Measurements from ENCODE around the gene EDN2. TPM values are rescaled to one million over a fixed set of nuclear protein-coding genes. Genes with fewer than 3 reads are reported as not detected.

The EDN2 gene
- total RNA-seq, 2 donors from 2014 or later = 0.78 TPM; not detected in 1

GRCh38 chr1:41492341-41492848 is 7.9 kb upstream of the EDN2 start:
- peak overlapping the region in 1 of 2 donors; percentile 21 for H3K27ac ChIP-seq
- H3K4me1 ChIP-seq = peaks cover 0 to 57% of the 10 kb centered on the region in 2 donors

GRCh38 chr1:41490911-41491310 is 6.4 kb upstream of the EDN2 start:
- no peaks in the 10 kb centered on the region for H3K9me3 ChIP-seq
- no peak for DNase-seq (ENCODE audit: low spot score)
- no peaks in the 10 kb centered on the region for H3K27me3 ChIP-seq
- no peak overlapping the region for H3K4me3 ChIP-seq
- H3K27ac ChIP-seq = peak overlapping the region; percentile 60 to 66
- no peak for TF ChIP-seq CTCF (IDR thresholded peaks at IDR 0.05)
- peaks cover 0 to 59% of the 10 kb centered on the region in 2 donors for H3K4me1 ChIP-seq
- H3K36me3 ChIP-seq = no peaks in the 10 kb centered on the region

More at GRCh38 chr1:41492341-41492848, 7.9 kb upstream of the EDN2 start:
- Histone ChIP-seq H3K4me3 (no peak overlapping the region), H3K9me3 (no peaks in the 10 kb centered on the region), H3K36me3 (no peaks in the 10 kb centered on the region), H3K27me3 (no peaks in the 10 kb centered on the region)
- TF ChIP-seq CTCF (IDR thresholded peaks at IDR 0.05) = peak in 1 of 2 donors; percentile 48
- no peak for DNase-seq (ENCODE audit: low spot score)

GRCh38 chr1:41489561-41489960 is 5.1 kb upstream of the EDN2 start:
- Histone ChIP-seq H3K27ac (no peak overlapping the region), H3K36me3 (no peaks in the 10 kb centered on the region), H3K4me3 (no peak overlapping the region), H3K27me3 (no peaks in the 10 kb centered on the region), H3K4me1 (peaks cover 0 to 59% of the 10 kb centered on the region in 2 donors), H3K9me3 (no peaks in the 10 kb centered on the region)
- TF ChIP-seq CTCF (IDR thresholded peaks at IDR 0.05) = no peak
- DNase-seq (ENCODE audit: low spot score) = no peak

- no peak for DNase-seq (ENCODE audit: low spot score)
- no peak for TF ChIP-seq CTCF (IDR thresholded peaks at IDR 0.05)
- H3K4me1 ChIP-seq = peaks cover 0 to 71% of the 10 kb centered on the region in 2 donors
Observed at GRCh38 chr1:41488040-41488951, 3.8 kb upstream of the EDN2 start.

GRCh38 chr1:41487126-41488039 is 2.9 kb upstream of the EDN2 start:
- no peak for TF ChIP-seq CTCF (IDR thresholded peaks at IDR 0.05)
- Histone ChIP-seq H3K27me3 (no peaks in the 10 kb centered on the region), H3K27ac (peak overlapping the region; percentile 52 to 54), H3K4me3 (no peak overlapping the region), H3K36me3 (no peaks in the 10 kb centered on the region), H3K9me3 (no peaks in the 10 kb centered on the region), H3K4me1 (peaks cover 0 to 80% of the 10 kb centered on the region in 2 donors)
- DNase-seq (ENCODE audit: low spot score) = no peak

More at GRCh38 chr1:41488040-41488951, 3.8 kb upstream of the EDN2 start:
- Histone ChIP-seq H3K36me3 (no peaks in the 10 kb centered on the region), H3K27ac (no peak overlapping the region), H3K4me3 (no peak overlapping the region), H3K27me3 (no peaks in the 10 kb centered on the region), H3K9me3 (no peaks in the 10 kb centered on the region)

Measured in right atrium auricular region (tissue), 2 donors.